Lung microvascular endothelial cell (primary cell): ENCODE data around the gene PRMT2. TPM values are rescaled to one million over a fixed set of nuclear protein-coding genes. Genes with fewer than 3 reads are reported as not detected.
"Not testable (repeated sequence)": the region's sequence is repeated elsewhere in the genome, so short reads cannot be mapped to it uniquely, and the experiment has no call there.

ENCODE experiments used
- DNase-seq, 2 donors: peaks; one replicate each; pipeline versions ENCODE4 v3.0.0 to v3.0.0-alpha.2; 2010; ENCODE audit warnings: low read depth in 2 of 2
- total RNA-seq: library from RNA; depleted of rRNA; stranded (reverse); fragments of >200 nt; gene quantifications from 2 replicates; pipeline ENCODE4 v1.2.1, GENCODE V29; 2014

PRMT2 gene
- total RNA-seq, 1 donor from 2014 or later: 136 TPM

DNA sequence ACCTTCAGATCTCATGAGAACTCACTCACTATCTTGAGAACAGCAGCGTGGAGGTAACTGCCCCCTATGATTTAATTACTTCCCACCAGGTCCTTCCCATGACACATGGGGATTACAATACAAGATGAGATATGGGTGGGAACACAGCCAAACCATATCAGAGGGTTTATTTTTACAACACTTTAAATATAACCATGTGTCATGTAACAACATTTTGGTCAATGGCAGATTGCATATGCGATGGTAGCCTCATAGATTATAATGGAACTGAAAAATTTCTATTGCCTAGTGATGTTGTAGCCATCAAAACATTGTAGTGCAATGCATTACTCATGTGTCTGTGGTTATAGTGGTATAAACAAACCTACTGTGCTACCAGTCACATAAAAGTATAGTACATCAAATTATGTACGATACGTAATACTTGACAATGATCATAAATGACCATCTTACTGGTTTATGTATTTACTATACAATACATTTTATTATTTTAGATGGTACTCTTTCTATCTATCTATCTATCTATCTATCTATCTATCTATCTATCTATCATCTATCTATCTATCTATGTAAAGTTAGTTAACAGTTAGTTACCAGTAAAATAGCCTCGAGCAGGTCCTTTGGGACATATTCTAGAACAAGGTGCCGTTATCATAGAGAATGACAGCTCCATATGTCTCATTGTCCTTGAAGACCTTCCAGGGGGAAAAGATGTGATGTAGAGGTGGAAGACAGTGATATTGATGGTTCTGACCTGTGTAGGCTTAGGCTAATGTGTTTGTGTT, 18.0 kb upstream of the PRMT2 start:
- DNase-seq: peak; percentile 15 to 24

GRCh38 chr21:46618738-46619379, 16.6 kb upstream of the PRMT2 start:
- no peak for DNase-seq

GRCh38 chr21:46619846-46620245, 15.6 kb upstream of the PRMT2 start:
- no peak for DNase-seq

- no peak for DNase-seq
These were observed 14.6 kb upstream of the PRMT2 start for GRCh38 chr21:46620846-46621245.

DNA sequence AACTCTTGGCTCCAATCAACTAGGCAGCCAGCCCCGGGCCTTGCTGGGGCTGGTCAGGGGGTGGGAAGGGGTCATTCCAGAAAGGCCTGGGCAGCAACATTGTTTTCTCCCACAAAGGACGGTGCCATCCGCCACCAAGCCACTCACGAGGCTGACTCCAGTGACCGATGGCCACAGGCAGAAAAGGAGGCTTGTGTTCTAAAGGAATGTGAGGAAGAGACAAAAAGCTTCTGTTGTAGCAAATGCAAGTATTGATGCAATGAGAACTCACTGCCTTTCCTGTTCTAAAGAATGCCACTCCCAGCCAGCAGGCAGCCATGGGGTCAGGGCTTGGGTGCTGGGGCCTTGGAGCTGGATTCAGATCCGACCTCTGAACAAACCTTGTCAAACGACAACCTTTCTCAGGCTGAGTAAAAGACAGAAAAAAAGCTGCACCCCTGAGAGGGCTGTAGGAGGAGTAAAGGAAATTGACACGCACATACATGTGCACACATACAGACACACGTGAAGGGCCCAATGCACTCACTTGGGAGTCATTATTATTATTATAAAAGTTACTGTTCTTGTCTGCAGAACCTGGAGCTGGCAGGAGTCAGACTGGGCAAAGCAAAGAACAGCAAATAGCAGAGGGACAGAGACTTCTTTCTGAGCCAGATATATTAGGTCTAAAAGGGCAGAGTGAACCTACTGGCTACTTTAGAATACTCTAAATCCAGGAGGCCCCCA, 13.9 kb upstream of the PRMT2 start:
- DNase-seq: no peak

- peak in 1 of 2 donors; percentile 32 for DNase-seq
These were observed 13.2 kb upstream of the PRMT2 start for GRCh38 chr21:46622226-46622625.

- DNase-seq: no peak
These were observed 11.4 kb upstream of the PRMT2 start for GRCh38 chr21:46624050-46624449.

GRCh38 chr21:46625759-46626158, 9.7 kb upstream of the PRMT2 start:
- DNase-seq: no peak

DNA sequence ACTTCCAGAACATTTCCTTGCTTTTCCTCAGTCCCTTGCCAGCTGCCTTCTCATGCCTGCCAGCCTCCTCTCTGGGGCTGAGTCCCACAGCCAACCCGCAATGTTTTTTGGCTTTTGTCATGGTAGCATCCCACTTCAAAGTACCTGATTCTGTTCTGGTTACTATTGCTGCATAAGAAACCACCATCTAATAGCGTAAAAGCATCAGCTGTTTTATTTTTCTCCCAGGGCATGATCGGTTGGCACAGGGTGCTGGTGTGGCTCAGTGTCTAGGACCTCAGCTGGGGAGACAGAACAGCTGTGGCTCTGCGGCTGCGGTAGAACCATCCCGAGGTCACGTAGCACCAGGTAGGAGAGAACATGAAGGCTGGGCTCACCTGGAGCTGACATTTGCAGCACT, 8.9 kb upstream of the PRMT2 start:
- DNase-seq: no peak

DNA sequence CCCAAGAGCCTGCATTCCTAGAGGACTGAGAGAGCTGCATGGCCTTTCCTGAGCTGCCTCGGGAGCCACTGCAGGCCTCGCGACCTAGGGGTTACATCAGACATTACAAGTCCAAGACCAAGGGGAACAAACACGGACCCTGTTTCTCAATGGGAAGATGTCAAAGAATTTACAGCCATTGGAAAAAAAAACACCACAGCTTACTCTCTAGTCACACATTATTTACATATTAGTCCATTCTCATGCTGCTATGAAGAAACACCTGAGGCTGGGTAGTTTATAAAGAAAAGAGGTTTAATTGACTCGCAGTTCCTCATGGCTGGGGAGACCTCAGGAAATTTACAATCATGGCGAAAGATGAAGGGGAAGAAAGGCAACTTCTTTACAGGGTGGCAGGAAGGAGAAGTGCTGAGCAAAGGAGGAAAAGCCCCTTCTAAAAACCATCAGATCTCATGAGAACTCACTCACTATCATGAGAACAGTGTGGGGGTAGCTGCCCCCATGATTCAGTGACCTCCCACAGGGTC, 8.4 kb upstream of the PRMT2 start:
- DNase-seq: no peak

DNA sequence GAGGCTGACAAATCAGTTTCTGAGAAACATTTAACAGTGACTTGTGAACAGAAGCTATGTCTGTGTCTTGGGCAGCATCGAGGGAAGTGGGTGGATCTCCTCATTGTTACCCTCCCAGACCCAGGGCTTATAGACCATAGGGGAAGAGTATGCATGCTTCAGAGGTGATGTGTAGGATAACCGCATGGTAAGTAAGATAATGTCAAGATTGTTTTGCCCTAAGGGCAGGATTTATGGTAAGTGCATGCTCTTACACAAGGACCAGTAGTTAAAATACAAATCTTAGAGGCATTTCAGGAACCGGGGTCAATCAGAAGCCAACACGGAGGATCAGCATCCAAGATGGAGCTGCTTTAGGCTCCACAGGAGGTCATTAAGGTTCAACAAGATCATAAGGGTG, 7.7 kb upstream of the PRMT2 start:
- no peak for DNase-seq

- DNase-seq: no peak
These were observed 6.6 kb upstream of the PRMT2 start for GRCh38 chr21:46628868-46629267.

GRCh38 chr21:46630915-46631314, 4.6 kb upstream of the PRMT2 start:
- DNase-seq: not testable (repeated sequence)

GRCh38 chr21:46633566-46633965, 1.9 kb upstream of the PRMT2 start:
- DNase-seq: no peak

DNA sequence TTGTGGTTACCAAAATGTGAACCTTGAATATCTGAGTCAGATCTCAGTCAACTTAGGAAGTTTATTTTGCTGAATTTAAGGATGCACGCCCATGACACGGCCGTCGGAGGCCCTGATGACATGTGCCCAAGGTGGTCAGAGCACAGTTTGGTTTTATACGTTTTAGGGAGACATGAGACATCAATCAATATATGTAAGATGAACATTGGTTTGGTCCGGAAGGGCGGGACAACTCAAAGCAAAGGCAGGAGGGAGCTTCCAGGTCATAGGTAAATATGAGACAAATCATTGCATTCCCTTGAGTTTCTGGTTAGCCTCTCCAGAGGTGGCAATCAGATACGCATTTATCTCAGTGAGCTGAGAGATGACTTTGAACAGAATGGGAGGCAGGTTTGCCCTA, 1.0 kb upstream of the PRMT2 start:
- DNase-seq: no peak

- DNase-seq: peak; percentile 89
These were observed 529 bp upstream of the PRMT2 start for GRCh38 chr21:46634966-46635323.

GRCh38 chr21:46636181-46636512, 673 bp downstream of the PRMT2 start:
- no peak for DNase-seq

GRCh38 chr21:46636550-46637285, 1.2 kb downstream of the PRMT2 start:
- DNase-seq: peak in 1 of 2 donors; percentile 9

DNA sequence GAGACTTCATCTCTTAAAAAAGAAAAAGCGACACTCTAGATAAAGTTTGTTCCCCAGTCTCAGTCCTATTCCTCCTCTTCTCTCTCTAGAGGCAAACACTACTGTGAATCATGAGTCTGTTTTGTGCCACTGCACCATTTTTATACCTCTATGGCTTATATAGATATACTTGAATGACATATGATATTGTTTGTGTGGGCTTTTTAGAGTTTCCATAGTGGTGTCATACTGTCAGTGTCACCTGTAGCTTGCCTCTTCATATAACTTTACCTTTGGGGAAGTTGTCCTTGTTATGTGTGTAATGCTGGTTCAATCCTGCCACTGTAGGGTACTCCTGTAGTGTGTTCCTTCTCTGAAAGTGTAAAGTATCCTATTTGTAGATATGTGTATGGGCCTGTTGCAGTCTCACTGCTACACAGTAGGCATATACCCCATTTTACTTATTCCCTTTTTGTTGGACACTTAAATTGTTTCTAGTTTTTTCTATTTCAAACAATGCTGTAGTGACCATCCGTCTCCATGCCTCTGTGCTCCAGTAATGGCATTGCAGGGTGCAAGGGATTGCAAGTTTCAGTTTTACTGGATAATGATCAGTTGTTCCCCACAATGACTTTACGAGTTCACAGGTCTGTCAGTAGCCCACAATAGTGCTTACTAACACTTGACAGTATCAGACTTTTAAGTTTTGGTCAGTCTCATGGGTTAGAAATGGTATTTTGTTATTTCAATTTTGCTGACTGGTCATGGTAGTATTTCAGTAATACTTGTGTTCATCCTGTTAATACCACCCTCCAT, 2.7 kb downstream of the PRMT2 start:
- DNase-seq: peak; percentile 12 to 19

GRCh38 chr21:46639489-46640386, 4.3 kb downstream of the PRMT2 start:
- DNase-seq: peak; percentile 39 to 55
